ENCODE measurements around the gene DLG2. TPM values are rescaled to one million over a fixed set of nuclear protein-coding genes. Genes with fewer than 3 reads are reported as not detected.

Gene DLG2
- total and polyA plus RNA-seq, 2 donors (not counting 3 experiments of a cell fraction or from before 2014, with no cell fraction given) = 0.15 to 1.1 TPM

- H3K4me3 ChIP-seq (replicated peaks in 1 of 3; ENCODE audit: insufficient read depth in 1 of 3, low read depth in 1 of 3, low read length in 3 of 3) = no peak overlapping the region
- CTCF ChIA-PET = interaction anchor here (0.6 kb wide), 1 partner anchor 9 kb away, joined by 4 read pairs; no protein-coding TSS in a partner anchor
- POLR2A ChIA-PET = no interaction called here
- H2AFZ ChIP-seq (ENCODE audit: low read depth, low read length) = no peak overlapping the region
- no peaks in the 10 kb centered on the region for H3K4me1 ChIP-seq (ENCODE audit: control insufficient read depth, extremely low read depth, insufficient read depth, low read length)
- H4K20me1 ChIP-seq (replicated peaks; ENCODE audit: control insufficient read depth, extremely low read depth, insufficient read depth, low read length) = no peaks in the 10 kb centered on the region
- H3K9me1 ChIP-seq (replicated peaks; ENCODE audit: control insufficient read depth, extremely low read depth, insufficient read depth, low read length) = no peaks in the 10 kb centered on the region
- no TSS peak for BruUV-seq (replicated peaks)
- intact Hi-C loops (cut with micrococcal nuclease) (no loop called here), dilution Hi-C loops (cut with MboI; ENCODE audit: extremely low pct_ligation_motif_present, low sequenced_read_pairs) (no loop called here)
- no peak overlapping the region for H3K4me2 ChIP-seq (ENCODE audit: insufficient read depth, low read length)
- H3K79me2 ChIP-seq (ENCODE audit: control insufficient read depth, insufficient read depth, low read length) = no peaks in the 10 kb centered on the region
- no peak for TF ChIP-seq FOS (IDR thresholded peaks at IDR 0.05; ENCODE audit: borderline replicate concordance, insufficient read depth, low read length)
- TF ChIP-seq MAX (IDR thresholded peaks at IDR 0.05; ENCODE audit: insufficient read depth, insufficient read length) = no peak
- no peak for TF ChIP-seq POLR2A (IDR thresholded peaks at IDR 0.05; ENCODE audit: low read depth, low read length)
- FAIRE-seq (no peak), DNase-seq (ENCODE audit: low read depth, low spot score) (no peak)
- no peaks in the 10 kb centered on the region for H3K36me3 ChIP-seq (ENCODE audit: control insufficient read depth in 2 of 2, extremely low read depth in 1 of 2, insufficient read depth in 2 of 2, low read length in 2 of 2)
- H3K9ac ChIP-seq (replicated peaks; ENCODE audit: extremely low read depth, insufficient read depth, low read length) = no peak overlapping the region
- no peaks in the 10 kb centered on the region for H3K9me3 ChIP-seq (replicated peaks; ENCODE audit: control insufficient read depth, insufficient read depth, low read length)
- no peak overlapping the region for H3K27ac ChIP-seq (ENCODE audit: insufficient read depth, low read depth, low read length)
- no peaks in the 10 kb centered on the region for H3K27me3 ChIP-seq (ENCODE audit: control insufficient read depth in 2 of 2, insufficient read depth in 2 of 2, low read length in 2 of 2)
Observed at GRCh38 chr11:84247926-84248325, 1379.2 kb downstream of the DLG2 start.

- CTCF ChIA-PET = no interaction called here
- H3K27me3 ChIP-seq (ENCODE audit: control insufficient read depth in 2 of 2, insufficient read depth in 2 of 2, low read length in 2 of 2) = no peaks in the 10 kb centered on the region
- no peak overlapping the region for H3K27ac ChIP-seq (ENCODE audit: insufficient read depth, low read depth, low read length)
- H3K4me1 ChIP-seq (ENCODE audit: control insufficient read depth, extremely low read depth, insufficient read depth, low read length) = no peaks in the 10 kb centered on the region
- no peaks in the 10 kb centered on the region for H3K9me1 ChIP-seq (replicated peaks; ENCODE audit: control insufficient read depth, extremely low read depth, insufficient read depth, low read length)
- intact Hi-C loops (cut with micrococcal nuclease) (no loop called here), dilution Hi-C loops (cut with MboI; ENCODE audit: extremely low pct_ligation_motif_present, low sequenced_read_pairs) (no loop called here)
- H3K4me3 ChIP-seq (replicated peaks in 1 of 3; ENCODE audit: insufficient read depth in 1 of 3, low read depth in 1 of 3, low read length in 3 of 3) = no peak overlapping the region
- DNase-seq (ENCODE audit: low read depth, low spot score) = no peak
- no peak overlapping the region for H2AFZ ChIP-seq (ENCODE audit: low read depth, low read length)
- no peak overlapping the region for H3K9ac ChIP-seq (replicated peaks; ENCODE audit: extremely low read depth, insufficient read depth, low read length)
- no peaks in the 10 kb centered on the region for H4K20me1 ChIP-seq (replicated peaks; ENCODE audit: control insufficient read depth, extremely low read depth, insufficient read depth, low read length)
- no peak for TF ChIP-seq POLR2AphosphoS5 (IDR thresholded peaks at IDR 0.05; ENCODE audit: insufficient read depth, low read depth, low read length)
- TF ChIP-seq POLR2A (IDR thresholded peaks at IDR 0.05; ENCODE audit: low read depth, low read length) = no peak
- no peak for TF ChIP-seq EZH2 (IDR thresholded peaks at IDR 0.05; ENCODE audit: borderline replicate concordance, low read depth, low read length, severe bottlenecking)
- TF ChIP-seq MAX (IDR thresholded peaks at IDR 0.05; ENCODE audit: insufficient read depth, insufficient read length) = no peak
- TF ChIP-seq GATA2 (IDR thresholded peaks at IDR 0.05; ENCODE audit: insufficient read depth, insufficient read length, low read depth, low read length) = no peak
- no peak for TF ChIP-seq FOS (IDR thresholded peaks at IDR 0.05; ENCODE audit: borderline replicate concordance, insufficient read depth, low read length)
- TF ChIP-seq CTCF (IDR thresholded peaks at IDR 0.05; ENCODE audit: extremely low read depth in 1 of 2, insufficient read depth in 1 of 2, low read depth in 1 of 2, low read length in 2 of 2) = no peak
- no peak for TF ChIP-seq JUN (IDR thresholded peaks at IDR 0.05; ENCODE audit: borderline replicate concordance, insufficient read depth, insufficient read length, low read depth)
- TF ChIP-seq MYC (IDR thresholded peaks at IDR 0.05; ENCODE audit: low read depth, low read length) = no peak
- POLR2A ChIA-PET = no interaction called here
- H3K4me2 ChIP-seq (ENCODE audit: insufficient read depth, low read length) = no peak overlapping the region
- no TSS peak for BruUV-seq (replicated peaks)
- H3K9me3 ChIP-seq (replicated peaks; ENCODE audit: control insufficient read depth, insufficient read depth, low read length) = no peaks in the 10 kb centered on the region
- H3K79me2 ChIP-seq (ENCODE audit: control insufficient read depth, insufficient read depth, low read length) = no peaks in the 10 kb centered on the region
- FAIRE-seq = no peak
- no peaks in the 10 kb centered on the region for H3K36me3 ChIP-seq (ENCODE audit: control insufficient read depth in 2 of 2, extremely low read depth in 1 of 2, insufficient read depth in 2 of 2, low read length in 2 of 2)
Observed at GRCh38 chr11:84247129-84247528, 1380.0 kb downstream of the DLG2 start.
